Thyroid gland (tissue), 4 donors: ENCODE measurements around the gene UBN1.

Experiments
- CTCF ChIP-seq, 6 experiments: fragments of 200-600 bp in 3 of 6; fragments of 450-650 bp in 3 of 6; sonication (generic) in 3 of 6; IDR thresholded peaks; one replicate each; pipeline ENCODE4 v1.5.1; 2016 to 2019; ENCODE audit warnings: antibody characterized with exemption in 6 of 6, mild to moderate bottlenecking in 2 of 6, inconsistent platforms in 1 of 6, moderate library complexity in 1 of 6
- POLR2A ChIP-seq, 2 donors: fragments of 450-650 bp; IDR thresholded peaks; one replicate each; pipeline ENCODE4 v1.6.1; 2017; ENCODE audit warnings: antibody characterized with exemption in 2 of 2, mild to moderate bottlenecking in 2 of 2, moderate library complexity in 1 of 2

DNA sequence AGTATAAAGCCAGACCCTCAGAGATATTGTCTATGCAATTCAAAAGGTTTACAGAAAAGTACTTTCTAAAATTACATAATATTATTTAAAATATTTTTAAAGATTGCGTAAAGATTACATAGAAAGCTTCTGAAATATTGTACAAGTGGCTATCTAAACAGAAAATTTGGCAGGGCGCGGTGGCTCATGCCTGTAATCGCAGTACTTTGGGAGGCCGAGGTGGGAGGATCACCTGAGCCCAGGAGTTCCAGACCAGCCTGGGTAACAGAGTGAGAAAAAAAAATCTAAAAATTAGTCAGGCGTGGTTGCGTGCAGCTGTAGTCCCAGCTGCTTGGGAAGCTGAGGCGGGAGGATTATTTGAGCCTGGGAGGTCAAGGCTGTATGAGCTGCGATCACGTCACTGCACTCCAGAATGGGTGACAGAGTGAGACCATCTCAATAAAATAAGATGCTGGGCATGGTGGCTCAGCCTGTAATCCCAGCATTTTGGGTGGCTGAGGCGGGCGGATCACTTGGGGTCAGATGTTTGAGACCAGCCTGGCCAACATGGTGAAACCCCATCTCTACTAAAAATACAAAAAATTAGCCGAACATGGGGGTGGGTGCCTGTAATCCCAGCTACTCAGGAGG lies 18.1 kb downstream of the UBN1 start:
- TF ChIP-seq CTCF (IDR thresholded peaks at IDR 0.05) = no peak
- no peak for TF ChIP-seq POLR2A (IDR thresholded peaks at IDR 0.05)
